Activated CD8-positive, alpha-beta memory T cell treated with anti-CD3 and anti-CD28 coated beads, Interleukin-2, amount 50 U/mL, for 1 hour (primary cell): Measurements from ENCODE around the gene ACSM6.

Experiments
- DNase-seq: peaks from one replicate; pipeline ENCODE4 v3.0.0-alpha.2; 2020; ENCODE audit errors: extremely low read depth

The ACSM6 gene

DNA sequence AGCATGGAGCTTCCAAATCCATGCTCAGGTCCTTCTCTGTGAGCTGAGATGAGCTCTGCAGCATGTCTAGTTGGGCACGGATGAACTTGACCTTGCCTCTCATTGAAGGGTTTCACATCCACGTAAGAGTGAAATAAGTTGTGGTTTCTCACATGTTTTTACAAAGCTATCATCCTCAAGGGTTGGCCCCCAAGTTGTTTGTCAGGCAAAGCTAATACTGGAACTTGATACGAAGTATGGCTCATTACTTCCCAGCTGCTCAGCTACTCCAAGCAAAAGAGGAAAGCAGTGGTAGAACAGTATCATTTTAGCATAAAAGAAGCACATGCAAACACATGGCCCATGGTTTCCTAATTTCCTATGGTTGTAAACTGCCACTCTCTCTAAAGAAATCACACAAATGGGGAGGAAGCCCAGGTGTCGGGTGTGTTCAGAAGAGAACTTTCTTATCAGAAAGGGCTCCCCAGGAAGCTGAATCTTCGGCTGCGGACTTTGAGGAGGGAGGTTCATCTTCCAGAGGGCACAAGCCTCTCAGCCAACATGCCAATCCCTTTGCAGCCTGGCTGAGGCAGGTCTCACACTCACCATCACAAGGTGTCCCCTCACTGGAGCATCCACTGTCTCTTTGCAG is 51.5 kb downstream of the ACSM6 start:
- DNase-seq, result no peak

DNA sequence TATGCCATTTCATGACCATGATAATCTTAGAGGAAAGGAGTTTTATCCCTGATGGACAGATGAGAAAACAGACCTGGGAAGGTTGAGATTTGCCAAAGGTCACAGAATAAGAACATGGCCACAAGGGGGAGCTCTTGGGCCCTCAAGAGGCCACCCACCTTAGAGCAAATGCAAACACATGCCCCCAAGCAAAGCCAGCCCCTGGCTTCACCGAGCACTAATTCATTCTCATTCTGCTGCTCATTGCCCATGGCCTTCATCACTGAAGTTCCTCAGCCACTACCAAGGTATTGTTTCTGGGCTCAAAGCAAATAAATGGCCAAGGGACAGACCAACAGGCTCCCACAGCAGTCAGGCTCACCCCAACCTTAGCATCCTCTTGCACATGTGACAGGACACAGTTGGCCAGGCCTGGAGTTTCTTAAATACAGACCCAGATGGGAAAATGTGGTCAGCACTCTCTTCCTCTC is 52.6 kb downstream of the ACSM6 start:
- peak; percentile 18 for DNase-seq

DNA sequence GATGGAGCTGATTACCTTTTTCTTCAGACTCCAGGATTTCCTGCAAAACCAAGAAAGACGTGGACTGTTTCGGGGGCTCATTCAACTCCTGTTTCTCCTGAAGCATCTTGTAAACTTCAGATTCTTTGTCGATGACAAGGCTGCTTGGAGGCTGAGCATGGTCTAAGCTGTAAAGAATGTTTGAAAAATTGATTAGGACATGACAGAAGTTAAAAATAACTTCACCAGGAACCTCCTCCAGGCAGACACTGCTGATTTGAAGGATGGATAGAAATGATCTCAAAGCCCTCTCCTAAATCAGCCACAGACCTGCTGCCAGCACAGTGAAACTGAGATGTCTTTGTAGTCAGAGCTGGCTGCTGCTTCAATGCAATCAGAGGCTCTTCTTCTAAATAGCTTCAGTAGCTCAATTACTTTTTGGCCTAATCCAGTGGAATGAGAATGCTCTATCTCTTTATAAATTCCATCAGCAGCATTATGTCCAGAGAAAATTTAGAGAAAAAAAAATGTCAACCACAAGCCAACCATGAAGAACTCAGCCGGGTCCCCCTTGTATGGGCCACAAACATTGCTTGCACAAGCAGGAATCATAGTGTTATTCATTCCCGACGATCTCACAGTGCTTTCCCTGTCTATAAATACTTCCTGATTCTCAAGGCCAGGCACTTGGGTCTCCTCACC is 53.3 kb downstream of the ACSM6 start:
- DNase-seq, result no peak

DNA sequence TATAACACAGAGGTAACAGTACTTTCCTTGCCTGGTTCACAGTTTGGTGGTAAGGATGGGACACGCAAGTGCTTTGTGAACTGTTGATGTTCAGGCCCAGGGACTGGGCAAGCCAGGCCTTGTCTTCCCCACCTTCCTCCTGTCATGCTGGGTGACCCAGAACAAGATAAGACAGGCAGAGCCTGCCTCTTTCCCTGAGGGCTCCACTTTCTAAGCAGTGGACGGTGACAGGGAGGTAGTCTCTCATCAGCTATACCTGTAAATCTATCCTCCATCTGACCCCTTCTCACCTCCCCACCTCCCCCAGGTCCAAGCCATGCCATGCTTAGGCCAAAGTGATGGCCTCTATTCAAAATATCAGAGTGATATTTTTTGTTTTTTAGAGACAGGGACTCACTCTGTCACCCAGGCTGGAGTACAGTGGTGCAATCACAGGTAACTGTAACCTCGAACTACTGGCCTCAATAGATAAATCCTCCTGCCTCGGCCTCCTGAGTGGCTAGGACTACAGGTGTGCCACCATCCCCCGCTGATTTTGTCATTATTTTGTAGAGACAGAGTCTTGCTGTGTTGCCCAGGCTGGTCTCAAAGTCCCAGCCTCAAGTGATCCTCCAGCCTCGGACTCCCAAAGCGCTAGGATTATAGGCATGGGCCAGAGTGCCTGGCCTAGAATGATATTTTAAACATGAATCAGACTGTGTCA is 54.0 kb downstream of the ACSM6 start:
- DNase-seq, result no peak

DNA sequence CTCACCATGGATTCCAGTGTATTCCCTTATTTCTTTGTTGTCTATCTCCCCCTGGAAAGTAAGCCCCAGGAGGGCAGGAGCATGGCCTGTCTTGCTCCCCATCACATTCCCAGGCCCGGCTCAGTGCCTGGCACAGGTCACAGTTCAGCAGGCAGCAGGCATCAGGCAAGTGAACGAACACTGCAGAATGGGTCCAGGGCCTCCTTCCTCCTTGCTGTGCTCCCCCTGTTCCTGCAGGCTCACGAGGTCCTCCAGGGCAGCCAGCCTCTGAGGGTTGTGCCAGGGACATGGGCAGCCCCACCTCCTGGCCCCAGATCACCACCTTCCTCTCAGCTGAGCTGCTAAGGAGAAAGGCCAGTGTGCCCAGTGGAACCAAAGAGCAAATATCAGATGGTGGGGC is 55.0 kb downstream of the ACSM6 start:
- DNase-seq, result no peak

DNA sequence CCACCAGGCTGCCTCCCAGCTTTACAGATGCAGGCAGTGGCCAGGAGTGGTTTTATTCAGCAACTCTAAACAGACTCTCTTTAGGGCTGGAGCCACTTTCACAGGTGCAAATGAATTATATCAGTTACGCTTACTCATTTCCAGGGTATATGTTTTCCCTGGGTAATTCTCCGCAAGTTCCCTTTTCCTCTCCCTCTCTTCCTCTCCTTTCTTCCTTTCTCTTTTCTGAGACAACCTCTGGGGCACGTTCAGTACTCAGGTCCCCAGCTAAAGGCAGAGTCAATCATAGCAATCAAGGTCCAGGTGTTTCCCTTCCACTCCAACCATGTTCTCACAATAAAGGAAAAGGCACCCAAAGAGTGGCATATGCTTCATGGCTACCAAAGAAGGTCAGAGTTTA is 55.4 kb downstream of the ACSM6 start:
- no peak for DNase-seq

DNA sequence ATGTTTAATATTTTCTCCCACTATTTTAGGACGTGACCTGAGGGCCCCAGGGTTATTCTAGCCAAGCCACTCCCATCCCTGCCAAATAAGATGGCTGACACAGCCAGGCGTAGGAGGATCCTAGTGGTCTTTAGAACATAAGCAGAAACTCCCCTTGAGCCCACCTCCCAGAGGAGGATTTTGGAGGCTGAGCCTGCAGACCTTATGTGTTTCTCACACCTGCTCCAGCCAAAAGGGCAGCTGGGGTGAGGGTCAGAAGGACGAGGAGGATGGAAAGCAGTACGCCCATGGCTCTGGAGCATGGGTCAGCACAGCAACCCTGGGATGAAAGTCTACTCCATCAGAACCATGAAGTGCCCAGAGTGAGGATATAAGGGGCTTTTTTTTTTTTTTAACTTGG is 56.8 kb downstream of the ACSM6 start:
- no peak for DNase-seq

DNA sequence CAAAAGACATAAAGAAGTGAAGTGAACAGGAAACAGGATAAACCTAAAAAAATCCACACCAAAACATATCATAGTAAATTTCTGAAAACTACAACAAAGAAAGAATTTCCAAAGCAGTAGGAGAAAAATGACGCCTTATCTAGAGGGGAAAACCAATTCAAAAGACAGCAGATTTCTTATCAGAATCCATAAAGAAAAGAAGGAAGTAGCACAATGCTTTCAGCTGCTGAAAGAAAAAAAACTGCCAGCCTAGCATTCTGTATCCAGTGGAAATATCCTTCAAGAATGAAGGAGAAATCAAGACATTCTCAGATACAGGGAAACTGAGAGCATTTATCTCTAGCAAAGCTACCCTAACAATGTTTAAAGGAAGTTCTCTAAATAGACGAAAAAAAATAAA is 59.0 kb downstream of the ACSM6 start:
- DNase-seq, result no peak

DNA sequence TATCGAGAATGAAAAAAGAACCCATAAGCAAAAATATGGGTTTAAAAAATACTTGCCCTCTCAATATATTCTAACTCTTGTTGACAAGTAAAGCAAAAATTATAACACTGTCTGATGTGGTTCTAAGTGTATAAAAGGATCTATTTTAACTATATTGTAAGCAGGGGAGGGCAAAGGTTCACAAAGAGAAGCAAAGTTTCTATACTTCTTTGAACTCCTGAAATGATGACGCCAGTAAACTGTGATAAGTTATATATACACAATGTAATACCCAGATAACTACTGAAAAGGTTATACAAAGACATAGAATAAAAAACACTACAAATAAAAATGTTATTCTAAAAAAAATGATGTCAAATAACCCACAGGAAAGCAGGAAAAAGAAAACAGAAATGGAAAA is 59.6 kb downstream of the ACSM6 start:
- DNase-seq, result no peak

DNA sequence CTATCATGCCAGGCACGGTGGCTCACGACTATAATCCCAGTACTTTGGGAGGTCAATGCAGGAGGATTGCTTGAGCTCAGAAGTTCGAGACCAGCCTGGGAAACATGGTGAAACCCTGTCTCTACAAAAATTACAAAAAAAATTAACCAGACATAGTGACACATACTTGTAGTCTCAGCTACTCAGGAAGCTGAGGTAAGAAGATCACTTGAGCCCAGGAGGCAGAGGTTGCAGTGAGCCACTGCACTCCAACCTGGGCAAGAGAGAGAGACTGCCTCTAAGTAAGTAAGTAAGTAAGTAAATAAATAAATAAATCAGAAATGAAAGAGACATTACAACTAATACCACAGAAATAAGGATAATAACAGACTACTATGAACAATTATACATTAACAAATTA is 60.6 kb downstream of the ACSM6 start:
- DNase-seq, result no peak

DNA sequence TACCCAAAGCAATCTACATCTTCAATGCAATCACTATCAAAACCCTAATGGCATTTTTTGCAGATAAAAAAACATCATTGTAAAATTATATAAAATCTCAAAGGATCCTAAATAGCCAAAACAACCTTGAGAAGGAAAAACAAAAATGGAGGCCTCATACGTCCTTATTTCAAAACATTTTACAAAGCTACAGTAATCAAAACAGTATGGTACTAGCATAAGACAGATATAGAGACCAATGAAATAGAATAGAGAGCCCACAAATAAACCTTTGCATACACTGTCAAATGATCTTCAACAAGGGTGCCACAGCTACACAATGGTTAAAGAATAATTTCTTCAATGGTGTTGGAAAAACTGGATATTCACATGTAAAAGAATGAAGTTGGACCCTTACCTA is 62.2 kb downstream of the ACSM6 start:
- no peak for DNase-seq

DNA sequence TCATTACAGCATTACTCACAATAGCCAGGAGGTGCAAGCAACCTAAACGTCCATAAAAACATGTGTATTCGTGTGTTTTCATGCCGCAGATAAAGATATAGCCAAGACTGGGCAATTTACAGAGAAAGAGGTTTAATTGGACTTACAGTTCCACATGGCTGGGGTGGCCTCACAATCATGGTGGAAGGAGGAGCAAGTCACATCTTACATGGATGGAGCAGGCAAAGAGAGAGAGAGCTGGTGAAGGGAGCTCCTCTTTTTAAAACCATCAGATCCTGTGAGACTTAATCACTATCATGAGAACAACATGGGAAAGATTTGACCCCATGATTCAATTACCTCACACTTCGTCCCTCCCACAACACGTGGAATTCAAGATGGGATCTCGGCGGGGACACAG is 63.8 kb downstream of the ACSM6 start:
- no peak for DNase-seq

DNA sequence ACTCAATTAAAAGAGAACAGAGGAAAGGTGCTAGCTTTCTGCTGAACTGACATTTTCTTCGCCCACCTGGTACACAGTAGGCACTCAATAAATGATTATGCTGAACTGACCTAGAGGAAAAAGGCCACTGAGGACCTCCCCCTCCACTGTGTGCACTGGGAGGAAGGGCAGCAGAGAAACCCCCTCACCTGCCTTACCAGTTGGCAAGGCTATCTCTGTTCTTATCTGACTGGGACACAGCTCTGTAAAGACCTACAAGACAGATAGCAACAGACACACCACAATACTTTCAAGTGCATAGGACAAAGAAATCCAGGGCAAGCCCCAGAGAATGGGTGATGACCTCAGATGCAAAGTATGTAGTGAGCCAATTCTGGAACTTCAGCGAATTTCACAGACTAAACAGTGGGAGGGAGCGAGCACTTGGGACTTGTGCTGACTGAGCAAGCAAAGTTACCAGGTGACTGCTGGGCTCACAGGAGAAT is 66.4 kb downstream of the ACSM6 start:
- DNase-seq, result no peak

DNA sequence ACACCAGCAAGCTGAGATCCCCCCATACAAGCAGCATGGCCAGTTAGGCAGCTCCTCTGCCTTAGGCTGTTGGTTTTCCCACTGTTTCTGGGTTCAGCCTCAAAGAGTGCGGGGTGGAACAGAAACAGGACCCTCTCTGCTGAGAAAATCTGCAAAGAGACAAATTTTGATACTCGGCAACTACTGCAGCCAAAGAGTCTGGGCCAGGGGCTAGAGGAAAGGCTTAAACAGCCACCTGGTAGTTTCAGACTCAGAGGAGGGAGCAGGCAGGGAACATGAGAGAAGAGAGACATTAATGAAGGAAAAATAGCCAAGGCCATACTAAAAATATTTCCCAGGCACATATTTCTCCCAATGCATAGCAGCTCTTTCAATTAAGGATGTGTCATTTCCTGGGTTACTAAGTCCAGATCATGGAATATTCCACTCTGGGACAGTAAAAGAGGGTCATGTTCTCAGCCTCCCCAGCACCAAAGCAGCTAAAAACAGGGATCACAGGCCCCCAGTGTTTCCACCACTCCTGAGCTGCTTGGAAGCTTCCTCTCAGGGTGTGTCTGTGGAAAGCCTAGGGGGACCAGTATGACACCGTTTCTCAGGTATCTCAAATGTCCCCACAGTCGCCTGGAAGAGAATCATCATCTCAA is 67.0 kb downstream of the ACSM6 start:
- DNase-seq, result no peak

DNA sequence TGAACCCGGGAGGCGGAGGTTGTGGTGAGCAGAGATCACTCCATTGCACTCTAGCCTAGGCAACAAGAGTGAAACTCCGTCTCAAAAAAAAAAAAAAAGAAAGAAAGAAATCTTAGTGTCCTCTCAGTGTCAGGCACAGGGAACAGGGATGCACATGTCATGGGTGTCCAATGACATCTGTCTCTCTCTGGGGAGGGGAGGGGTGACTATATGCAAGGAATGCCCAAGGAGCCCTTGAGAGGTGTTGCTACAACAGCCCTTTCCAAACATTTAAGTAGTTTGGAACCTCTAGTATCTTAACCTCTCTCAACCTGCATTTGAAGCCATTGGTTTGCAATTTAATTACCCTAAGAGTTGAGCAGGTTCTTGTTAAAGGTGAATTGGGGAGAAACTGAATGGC is 67.9 kb downstream of the ACSM6 start:
- DNase-seq, result no peak

DNA sequence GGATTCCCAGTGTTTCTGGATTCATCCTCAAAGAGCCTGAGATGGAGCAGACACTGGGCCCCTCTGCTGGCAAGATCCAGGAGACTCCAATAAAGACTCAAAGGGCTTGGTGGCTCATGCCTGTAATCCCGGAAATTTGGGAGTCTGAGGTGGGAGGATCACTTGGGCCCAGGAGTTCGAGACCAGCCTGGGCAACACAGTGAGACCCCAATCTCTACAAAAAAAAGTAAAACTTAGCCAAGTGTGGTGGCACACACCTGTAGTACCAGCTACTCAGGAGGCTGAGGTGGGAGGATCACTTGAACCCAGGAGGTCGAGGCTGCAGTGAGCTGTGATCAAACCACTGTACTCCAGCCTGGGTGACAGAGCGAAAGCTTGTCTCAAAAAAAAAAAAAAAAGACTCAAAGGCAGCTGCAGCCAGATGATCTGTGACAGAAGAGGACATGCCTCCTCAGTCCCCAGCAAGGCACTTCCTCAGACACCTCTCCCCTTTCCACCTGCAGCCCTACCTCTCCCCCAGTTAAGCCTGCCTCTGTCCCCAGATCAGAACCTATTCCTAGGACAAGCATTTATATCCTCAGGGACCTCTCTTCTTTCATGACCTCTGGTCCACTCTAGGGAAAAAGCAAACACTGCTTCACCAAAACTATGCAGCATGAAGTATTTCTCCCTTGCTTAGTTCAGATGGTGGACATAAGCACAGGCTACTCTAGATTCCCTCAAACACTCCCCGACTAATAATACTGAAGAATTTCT is 68.9 kb downstream of the ACSM6 start:
- DNase-seq, result no peak

DNA sequence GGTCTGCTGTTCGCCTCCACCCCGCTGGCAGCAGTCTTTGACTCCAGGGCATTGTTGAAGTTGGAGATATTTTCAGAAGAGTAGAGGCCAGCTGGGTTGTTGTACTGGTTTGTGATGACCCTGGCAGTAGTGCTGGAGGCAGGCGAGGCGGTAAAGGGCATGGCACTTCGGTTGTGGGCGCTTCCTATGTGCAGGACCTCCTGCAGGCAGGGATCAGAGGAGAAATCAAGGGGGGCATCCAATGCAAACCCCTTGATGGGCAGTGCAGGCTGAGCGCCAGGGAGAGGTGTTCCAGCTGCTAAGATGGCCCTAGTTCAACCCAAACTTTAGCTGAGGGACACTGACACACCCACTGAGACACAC is 69.8 kb downstream of the ACSM6 start:
- DNase-seq, result no peak

DNA sequence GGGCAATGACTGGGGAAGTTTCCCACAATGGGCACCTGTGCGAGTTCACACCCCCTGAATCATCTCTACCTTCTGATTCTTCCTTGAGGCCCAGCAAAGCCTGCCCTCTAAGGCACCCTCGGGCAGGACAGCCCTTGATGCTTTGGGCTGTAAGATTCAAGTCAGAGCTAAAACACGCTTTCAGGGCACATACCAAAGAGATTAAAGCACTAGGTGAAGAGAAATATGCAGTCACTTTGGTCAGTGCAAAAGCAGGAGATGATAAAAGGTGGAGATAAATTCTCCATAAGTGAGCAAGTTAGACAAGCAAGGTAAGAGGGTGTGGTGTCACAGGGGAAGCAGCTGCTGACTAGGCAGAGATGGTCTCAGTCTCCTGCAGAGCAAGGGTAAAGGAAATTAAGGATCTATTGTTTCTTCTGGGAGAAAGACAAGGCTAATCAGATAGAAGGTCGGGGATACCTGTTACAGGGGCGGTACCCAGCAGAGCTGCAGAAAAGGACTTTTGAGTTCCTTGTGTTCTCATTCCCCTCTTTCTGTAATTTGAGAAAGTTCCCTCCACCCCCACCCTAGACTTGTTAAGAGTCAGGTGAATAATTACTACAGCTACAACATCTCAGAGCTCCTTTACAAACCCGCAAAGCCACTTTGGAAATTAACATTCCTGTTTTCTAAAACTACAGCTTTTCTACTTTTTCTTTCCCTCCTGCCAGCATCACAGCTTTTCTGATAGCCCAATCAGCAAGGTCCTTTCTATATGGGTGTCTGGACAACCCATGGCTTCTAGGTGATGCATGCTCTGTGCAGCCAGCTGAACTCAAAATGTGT is 70.4 kb downstream of the ACSM6 start:
- no peak for DNase-seq

DNA sequence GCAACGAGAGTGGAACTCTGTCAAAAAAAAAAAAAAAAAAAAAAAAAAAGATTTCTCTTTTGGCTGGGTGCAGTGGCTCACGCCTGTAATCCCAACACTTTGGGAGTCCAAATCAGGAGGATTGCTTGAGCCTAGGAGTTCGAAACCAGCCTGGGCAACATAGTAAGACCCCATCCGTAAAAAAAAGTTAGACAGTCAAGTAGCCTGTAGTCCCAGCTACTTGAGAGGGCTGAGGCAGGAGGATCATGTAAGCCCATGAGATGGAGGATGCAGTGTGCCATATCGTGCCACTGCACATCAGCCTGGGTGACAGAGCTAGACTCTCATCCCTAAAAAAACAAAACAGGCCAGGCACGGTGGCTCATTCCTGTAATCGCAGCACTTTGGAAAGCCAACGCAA is 71.5 kb downstream of the ACSM6 start:
- no peak for DNase-seq

DNA sequence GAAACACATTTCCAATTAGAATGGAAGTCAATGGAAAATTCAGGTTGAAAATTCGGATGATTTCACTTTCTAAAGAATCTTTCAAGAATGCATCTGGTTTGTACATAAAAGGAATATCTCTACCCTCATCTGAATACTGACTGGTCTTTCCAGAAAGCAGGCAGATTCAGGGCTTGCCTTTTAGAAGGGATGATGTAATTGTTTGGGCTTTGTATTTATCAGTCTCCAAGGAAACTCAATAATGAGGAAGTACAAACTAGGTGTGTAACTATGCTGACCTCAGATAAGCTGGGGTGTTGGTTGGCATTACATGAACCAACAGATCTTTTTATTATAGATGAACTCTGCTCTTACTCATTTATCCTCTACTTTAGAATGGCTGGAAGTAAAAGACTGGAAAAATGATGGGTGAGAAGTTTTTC is 72.6 kb downstream of the ACSM6 start:
- no peak for DNase-seq

DNA sequence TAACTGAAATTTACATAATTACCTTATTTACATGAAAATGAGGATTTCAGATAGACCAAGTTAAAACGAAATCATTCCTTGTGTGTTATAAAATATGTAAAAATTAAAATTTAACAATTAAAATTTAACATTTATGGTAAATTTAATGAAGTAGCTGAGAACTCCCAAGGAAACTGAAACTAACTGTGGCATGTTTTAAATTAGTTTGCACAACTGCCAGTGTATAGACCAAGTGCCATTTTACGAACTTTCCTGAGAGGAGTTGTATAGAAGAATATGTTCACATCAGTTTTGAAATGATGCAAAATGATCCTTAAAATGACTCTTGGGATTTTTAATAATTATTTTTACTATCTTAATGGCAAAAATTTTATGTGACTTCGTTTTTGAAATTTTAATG is 73.2 kb downstream of the ACSM6 start:
- no peak for DNase-seq
